Mesothelial cell of epicardium (in vitro differentiated cells): ENCODE measurements around the gene YAP1. TPM values are rescaled to one million over a fixed set of nuclear protein-coding genes. Genes with fewer than 3 reads are reported as not detected.
A peak's percentile ranks its signal among the peaks of the same experiment; 100 is the strongest.

Experiments used
- DNase-seq, 2 experiments: peaks; one replicate each; pipeline ENCODE4 v3.0.0; 2021; ENCODE audit warnings: low spot score in 2 of 2; ENCODE audit not compliant: unreplicated experiment in 2 of 2
- H3K27ac Mint-ChIP-seq: 2 replicates; pipeline ENCODE4 v1.8.0; 2021; ENCODE audit warnings: mixed read lengths
- H3K27me3 Mint-ChIP-seq: 2 replicates; pipeline ENCODE4 v1.8.0; 2021; ENCODE audit warnings: low read depth, mixed read lengths
- H3K36me3 Mint-ChIP-seq: 2 replicates; pipeline ENCODE4 v1.8.0; 2021; ENCODE audit warnings: mixed read lengths
- H3K4me1 Mint-ChIP-seq: 2 replicates; pipeline ENCODE4 v1.8.0; 2021; ENCODE audit warnings: mixed read lengths
- H3K4me3 Mint-ChIP-seq: 2 replicates; pipeline ENCODE4 v1.8.0; 2021; ENCODE audit warnings: mild to moderate bottlenecking, moderate library complexity, mixed read lengths
- H3K9me3 Mint-ChIP-seq: 2 replicates; pipeline ENCODE4 v1.8.0; 2021; ENCODE audit warnings: mixed read lengths
- total RNA-seq: library from RNA; stranded (reverse); gene quantifications from 3 replicates; pipeline ENCODE4 v1.2.1, GENCODE V29; 2021
- TF ChIP-seq, protein P1 (sequence below): fragments of 200-600 bp; sonication (generic); IDR thresholded peaks from one replicate; pipeline ENCODE4 v1.5.0; 2021; ENCODE audit warnings: antibody characterized with exemption; ENCODE audit not compliant: unreplicated experiment

The YAP1 gene
- total RNA-seq, 1 donor from 2014 or later = 194 TPM

DNA sequence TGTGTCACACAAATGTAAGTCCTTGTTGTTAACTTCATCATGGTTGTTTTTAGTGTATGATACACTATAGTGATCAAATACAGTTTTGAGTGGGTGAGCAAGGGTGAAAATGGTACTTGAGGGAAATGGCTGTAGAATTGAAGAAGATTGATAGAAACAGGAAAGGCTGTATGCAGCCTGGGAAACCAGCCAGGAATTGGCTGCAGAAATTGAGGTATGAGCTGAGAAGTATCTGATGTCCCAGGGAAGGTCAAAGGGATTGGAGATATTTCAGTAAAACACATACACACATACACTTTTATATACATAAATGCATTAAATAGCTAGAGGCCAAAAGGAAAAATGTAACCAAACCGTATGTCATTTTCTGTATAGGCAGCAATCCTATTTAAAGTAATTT lies 13.1 kb upstream of the YAP1 start:
- no peak for DNase-seq
- TF ChIP-seq, protein P1, sequence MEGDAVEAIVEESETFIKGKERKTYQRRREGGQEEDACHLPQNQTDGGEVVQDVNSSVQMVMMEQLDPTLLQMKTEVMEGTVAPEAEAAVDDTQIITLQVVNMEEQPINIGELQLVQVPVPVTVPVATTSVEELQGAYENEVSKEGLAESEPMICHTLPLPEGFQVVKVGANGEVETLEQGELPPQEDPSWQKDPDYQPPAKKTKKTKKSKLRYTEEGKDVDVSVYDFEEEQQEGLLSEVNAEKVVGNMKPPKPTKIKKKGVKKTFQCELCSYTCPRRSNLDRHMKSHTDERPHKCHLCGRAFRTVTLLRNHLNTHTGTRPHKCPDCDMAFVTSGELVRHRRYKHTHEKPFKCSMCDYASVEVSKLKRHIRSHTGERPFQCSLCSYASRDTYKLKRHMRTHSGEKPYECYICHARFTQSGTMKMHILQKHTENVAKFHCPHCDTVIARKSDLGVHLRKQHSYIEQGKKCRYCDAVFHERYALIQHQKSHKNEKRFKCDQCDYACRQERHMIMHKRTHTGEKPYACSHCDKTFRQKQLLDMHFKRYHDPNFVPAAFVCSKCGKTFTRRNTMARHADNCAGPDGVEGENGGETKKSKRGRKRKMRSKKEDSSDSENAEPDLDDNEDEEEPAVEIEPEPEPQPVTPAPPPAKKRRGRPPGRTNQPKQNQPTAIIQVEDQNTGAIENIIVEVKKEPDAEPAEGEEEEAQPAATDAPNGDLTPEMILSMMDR = no peak
- peak overlapping the region; percentile 65 for H3K27ac Mint-ChIP-seq
- H3K9me3 Mint-ChIP-seq = no peaks in the 10 kb centered on the region
- H3K36me3 Mint-ChIP-seq = no peaks in the 10 kb centered on the region
- peaks cover 4% of the 10 kb centered on the region for H3K4me1 Mint-ChIP-seq
- no peaks in the 10 kb centered on the region for H3K27me3 Mint-ChIP-seq
- H3K4me3 Mint-ChIP-seq = no peak overlapping the region

DNA sequence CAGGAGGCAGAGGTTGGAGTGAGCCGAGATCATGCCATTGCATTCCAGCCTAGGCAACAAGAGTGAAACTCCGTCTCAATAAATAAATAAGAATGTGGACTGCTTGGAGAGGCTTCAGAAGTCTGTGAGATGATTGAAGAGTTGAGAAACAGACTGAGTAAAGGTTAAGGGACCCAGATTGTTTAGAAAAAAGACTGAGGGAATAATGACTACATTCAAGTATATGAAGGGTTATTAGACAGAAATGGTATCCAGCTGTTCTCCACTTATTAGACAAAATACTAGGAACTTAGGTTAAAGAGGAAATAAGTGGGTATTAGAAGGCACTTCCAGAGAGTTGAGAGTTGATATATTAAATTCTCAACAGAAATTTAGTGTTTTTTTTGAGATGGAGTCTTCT lies 10.5 kb upstream of the YAP1 start:
- no peak for DNase-seq
- Mint-ChIP-seq H3K36me3 (no peaks in the 10 kb centered on the region), H3K27me3 (no peaks in the 10 kb centered on the region), H3K4me3 (no peak overlapping the region), H3K9me3 (no peaks in the 10 kb centered on the region), H3K4me1 (peaks cover 4% of the 10 kb centered on the region), H3K27ac (no peak overlapping the region)
- TF ChIP-seq, protein P1 = no peak

DNA sequence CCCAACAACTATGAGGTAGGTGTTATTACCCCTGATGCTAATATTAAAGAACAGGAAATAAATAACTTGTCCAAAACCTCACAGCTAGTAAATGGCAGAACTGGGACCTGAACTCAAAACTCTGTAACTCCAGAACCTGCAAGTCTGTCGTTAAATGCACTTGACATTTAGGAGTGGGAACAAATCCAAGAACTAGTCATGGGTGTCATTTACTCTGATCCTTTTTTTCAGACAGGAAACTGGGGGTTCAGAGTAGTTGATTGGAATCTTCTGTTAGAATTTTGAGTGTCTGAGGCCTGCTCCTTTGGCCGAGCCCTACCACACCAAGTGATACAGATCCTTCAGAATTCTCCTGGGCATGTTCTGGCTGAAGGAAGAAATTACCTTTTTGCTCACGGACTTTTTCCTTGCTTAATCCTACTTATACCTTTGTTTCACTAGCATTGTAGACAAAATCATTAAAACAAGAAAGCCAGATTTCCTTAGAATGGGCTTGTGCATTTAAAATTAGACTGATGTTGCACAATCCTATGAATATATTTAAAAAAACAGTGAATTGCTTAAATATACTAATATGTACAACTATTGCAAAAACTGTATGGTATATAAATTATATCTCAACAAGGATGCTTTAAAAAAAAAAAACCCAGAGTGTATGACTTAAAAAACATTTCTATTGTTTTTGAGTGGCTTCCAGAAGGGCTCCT lies 1.4 kb upstream of the YAP1 start:
- Mint-ChIP-seq H3K27ac (peak overlapping the region; percentile 100), H3K27me3 (no peaks in the 10 kb centered on the region), H3K36me3 (no peaks in the 10 kb centered on the region), H3K4me1 (peaks cover 26% of the 10 kb centered on the region), H3K9me3 (no peaks in the 10 kb centered on the region), H3K4me3 (peak overlapping the region; percentile 98)
- DNase-seq = no peak
- TF ChIP-seq, protein P1 = no peak

DNA sequence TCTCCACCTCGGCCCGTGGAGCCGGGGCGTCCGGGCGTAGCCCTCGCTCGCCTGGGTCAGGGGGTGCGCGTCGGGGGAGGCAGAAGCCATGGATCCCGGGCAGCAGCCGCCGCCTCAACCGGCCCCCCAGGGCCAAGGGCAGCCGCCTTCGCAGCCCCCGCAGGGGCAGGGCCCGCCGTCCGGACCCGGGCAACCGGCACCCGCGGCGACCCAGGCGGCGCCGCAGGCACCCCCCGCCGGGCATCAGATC lies 439 bp downstream of the YAP1 start:
- H3K9me3 Mint-ChIP-seq = no peaks in the 10 kb centered on the region
- no peaks in the 10 kb centered on the region for H3K27me3 Mint-ChIP-seq
- H3K4me1 Mint-ChIP-seq = peaks cover 42% of the 10 kb centered on the region
- TF ChIP-seq, protein P1 = no peak
- peak overlapping the region; percentile 97 for H3K4me3 Mint-ChIP-seq
- no peak for DNase-seq
- no peak overlapping the region for H3K27ac Mint-ChIP-seq
- peaks cover 4% of the 10 kb centered on the region for H3K36me3 Mint-ChIP-seq

DNA sequence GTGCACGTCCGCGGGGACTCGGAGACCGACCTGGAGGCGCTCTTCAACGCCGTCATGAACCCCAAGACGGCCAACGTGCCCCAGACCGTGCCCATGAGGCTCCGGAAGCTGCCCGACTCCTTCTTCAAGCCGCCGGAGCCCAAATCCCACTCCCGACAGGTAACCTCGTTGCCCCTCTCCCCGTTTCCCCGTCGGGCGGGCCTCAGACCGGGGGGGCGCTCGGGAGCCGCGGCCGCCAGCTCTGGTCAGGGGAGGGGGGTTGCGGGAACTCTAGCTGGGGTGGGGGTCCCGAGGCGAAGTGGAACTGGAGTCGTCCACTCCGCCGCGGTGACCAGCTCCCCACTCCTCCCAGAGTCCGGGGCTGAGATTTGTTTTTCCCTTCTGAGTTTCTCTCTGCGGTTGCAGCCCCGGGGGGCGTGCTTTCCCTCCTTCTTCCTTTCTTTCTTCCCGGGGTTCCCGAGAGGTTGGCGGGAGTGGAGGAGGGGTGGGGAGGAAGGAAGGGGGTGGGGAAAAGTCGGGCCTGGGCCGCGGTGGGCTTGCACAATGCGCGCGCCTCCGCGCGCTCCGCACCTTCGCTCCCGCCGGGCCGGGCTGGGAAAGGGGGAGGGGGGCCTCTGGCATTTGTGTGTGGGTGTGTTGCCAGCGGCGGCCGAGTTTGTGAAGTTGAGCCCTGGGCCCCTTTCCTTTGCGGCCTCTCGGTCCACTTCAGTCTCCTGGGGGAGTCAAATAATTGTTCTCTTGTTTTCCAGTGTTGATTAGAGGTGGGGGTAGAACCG lies 952 bp downstream of the YAP1 start:
- Mint-ChIP-seq H3K27me3 (no peaks in the 10 kb centered on the region), H3K4me1 (peaks cover 47% of the 10 kb centered on the region), H3K4me3 (peak overlapping the region; percentile 97), H3K9me3 (no peaks in the 10 kb centered on the region), H3K27ac (peak overlapping the region; percentile 100), H3K36me3 (peaks cover 4% of the 10 kb centered on the region)
- TF ChIP-seq, protein P1 = no peak
- DNase-seq = peak; percentile 87 to 93
